Measurements from ENCODE around the gene CPT1C. TPM values are rescaled to one million over a fixed set of nuclear protein-coding genes. Genes with fewer than 3 reads are reported as not detected.

The CPT1C gene
- polyA plus RNA-seq, 1 donor (not counting 4 experiments of a cell fraction or from before 2014, with no cell fraction given): 0.41 TPM

DNA sequence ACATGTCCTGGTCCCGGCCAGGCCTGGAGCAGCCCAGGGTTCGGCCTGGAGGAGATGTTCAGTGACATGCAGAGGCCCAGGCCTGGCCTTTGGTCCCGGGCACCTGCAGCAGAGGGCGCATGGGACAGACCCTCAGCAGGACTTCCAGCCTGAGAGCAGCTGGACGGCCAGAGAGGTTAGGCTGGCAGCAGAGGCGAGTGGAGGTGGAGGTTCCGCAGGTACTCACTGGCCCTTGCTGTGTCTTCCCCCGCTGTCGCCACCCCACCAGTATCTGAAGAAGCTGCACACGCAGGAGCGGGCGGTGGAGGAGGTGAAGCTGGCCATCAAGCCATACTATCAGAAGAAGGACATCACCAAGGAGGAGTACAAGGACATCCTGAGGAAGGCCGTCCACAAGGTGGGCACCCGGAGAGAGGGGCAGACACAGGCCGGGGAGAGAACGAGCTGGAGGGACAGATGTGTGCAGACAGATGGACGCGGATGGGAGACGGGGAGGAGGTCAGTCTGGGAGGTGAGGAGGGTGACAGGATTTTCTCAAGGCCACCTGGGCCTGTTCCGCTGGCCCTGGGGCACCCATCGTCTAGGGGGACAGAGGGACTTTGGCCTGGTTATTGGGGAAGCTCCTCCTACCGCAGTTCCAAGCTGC, 33.3 kb upstream of the CPT1C start:
- Histone ChIP-seq H3K9me1 (ENCODE audit: control insufficient read depth, extremely low read depth, insufficient read depth, low read length) (no peaks in the 10 kb centered on the region), H3K79me2 (ENCODE audit: control insufficient read depth, insufficient read depth, low read length) (peaks cover 16% of the 10 kb centered on the region), H3K27ac (ENCODE audit: control insufficient read depth, insufficient read depth, low read length) (no peak overlapping the region), H3K36me3 (ENCODE audit: control insufficient read depth in 2 of 2, extremely low read depth in 1 of 2, insufficient read depth in 2 of 2, low read length in 2 of 2) (peaks cover 54 to 56% of the 10 kb centered on the region in 2 experiments), H3K4me3 (ENCODE audit: control insufficient read depth in 2 of 3, extremely low read depth in 1 of 3, insufficient read depth in 2 of 3, low read depth in 1 of 3, low read length in 3 of 3) (no peak overlapping the region), H3K4me1 (ENCODE audit: control insufficient read depth, extremely low read depth, insufficient read depth, low read length) (no peaks in the 10 kb centered on the region), H3K27me3 (ENCODE audit: control insufficient read depth, extremely low read depth, insufficient read depth, low read length) (no peaks in the 10 kb centered on the region), H3K4me2 (ENCODE audit: control insufficient read depth, extremely low read depth, insufficient read depth, low read depth, low read length) (no peak overlapping the region), H3K9ac (ENCODE audit: control insufficient read depth, extremely low read depth, insufficient read depth, low read length) (no peak overlapping the region), H3K9me3 (ENCODE audit: control insufficient read depth, low read depth, low read length) (no peaks in the 10 kb centered on the region), H4K20me1 (ENCODE audit: control insufficient read depth, extremely low read depth, insufficient read depth, low read length) (peaks cover 3% of the 10 kb centered on the region), H2AFZ (ENCODE audit: control insufficient read depth, low read length) (no peak overlapping the region)
- TF ChIP-seq, protein P1, sequence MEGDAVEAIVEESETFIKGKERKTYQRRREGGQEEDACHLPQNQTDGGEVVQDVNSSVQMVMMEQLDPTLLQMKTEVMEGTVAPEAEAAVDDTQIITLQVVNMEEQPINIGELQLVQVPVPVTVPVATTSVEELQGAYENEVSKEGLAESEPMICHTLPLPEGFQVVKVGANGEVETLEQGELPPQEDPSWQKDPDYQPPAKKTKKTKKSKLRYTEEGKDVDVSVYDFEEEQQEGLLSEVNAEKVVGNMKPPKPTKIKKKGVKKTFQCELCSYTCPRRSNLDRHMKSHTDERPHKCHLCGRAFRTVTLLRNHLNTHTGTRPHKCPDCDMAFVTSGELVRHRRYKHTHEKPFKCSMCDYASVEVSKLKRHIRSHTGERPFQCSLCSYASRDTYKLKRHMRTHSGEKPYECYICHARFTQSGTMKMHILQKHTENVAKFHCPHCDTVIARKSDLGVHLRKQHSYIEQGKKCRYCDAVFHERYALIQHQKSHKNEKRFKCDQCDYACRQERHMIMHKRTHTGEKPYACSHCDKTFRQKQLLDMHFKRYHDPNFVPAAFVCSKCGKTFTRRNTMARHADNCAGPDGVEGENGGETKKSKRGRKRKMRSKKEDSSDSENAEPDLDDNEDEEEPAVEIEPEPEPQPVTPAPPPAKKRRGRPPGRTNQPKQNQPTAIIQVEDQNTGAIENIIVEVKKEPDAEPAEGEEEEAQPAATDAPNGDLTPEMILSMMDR (optimal IDR thresholded peaks at IDR 0.05 in 1 of 3, IDR thresholded peaks at IDR 0.05 in 1 of 3, conservative IDR thresholded peaks at IDR 0.05 in 1 of 3; ENCODE audit: extremely low read depth in 1 of 3, insufficient read depth in 2 of 3, low read length in 3 of 3): no peak
- no peak for TF ChIP-seq EZH2 (IDR thresholded peaks at IDR 0.05; ENCODE audit: low read length)
- FAIRE-seq (no peak), DNase-seq (ENCODE audit: low read depth, low spot score) (no peak)
- dilution Hi-C loops (cut with MboI; ENCODE audit: extremely low pct_ligation_motif_present, low sequenced_read_pairs): no loop called here

DNA sequence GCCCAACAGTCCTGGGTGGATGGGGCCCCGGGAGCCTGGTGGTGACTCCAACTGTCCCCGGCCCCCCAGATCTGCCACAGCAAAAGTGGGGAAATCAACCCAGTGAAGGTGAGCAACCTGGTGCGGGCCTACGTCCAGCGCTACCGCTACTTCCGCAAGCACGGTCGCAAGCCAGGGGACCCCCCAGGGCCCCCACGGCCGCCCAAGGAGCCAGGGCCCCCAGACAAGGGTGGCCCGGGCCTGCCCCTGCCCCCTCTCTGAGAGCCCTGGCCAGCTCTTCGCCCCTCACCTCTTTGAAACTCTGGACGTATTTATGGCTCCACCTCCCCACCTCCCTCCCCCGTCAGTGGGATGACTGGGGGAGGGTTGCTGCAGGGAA, 32.8 kb upstream of the CPT1C start:
- TF ChIP-seq EZH2 (IDR thresholded peaks at IDR 0.05; ENCODE audit: low read length): no peak
- TF ChIP-seq, protein P1 (optimal IDR thresholded peaks at IDR 0.05 in 1 of 3, IDR thresholded peaks at IDR 0.05 in 1 of 3, conservative IDR thresholded peaks at IDR 0.05 in 1 of 3; ENCODE audit: extremely low read depth in 1 of 3, insufficient read depth in 2 of 3, low read length in 3 of 3): no peak
- Histone ChIP-seq H3K9me1 (ENCODE audit: control insufficient read depth, extremely low read depth, insufficient read depth, low read length) (no peaks in the 10 kb centered on the region), H3K79me2 (ENCODE audit: control insufficient read depth, insufficient read depth, low read length) (peaks cover 17% of the 10 kb centered on the region), H3K27me3 (ENCODE audit: control insufficient read depth, extremely low read depth, insufficient read depth, low read length) (no peaks in the 10 kb centered on the region), H3K27ac (ENCODE audit: control insufficient read depth, insufficient read depth, low read length) (no peak overlapping the region), H3K36me3 (ENCODE audit: control insufficient read depth in 2 of 2, extremely low read depth in 1 of 2, insufficient read depth in 2 of 2, low read length in 2 of 2) (peaks cover 53 to 55% of the 10 kb centered on the region in 2 experiments), H4K20me1 (ENCODE audit: control insufficient read depth, extremely low read depth, insufficient read depth, low read length) (peaks cover 4% of the 10 kb centered on the region), H2AFZ (ENCODE audit: control insufficient read depth, low read length) (no peak overlapping the region), H3K9me3 (ENCODE audit: control insufficient read depth, low read depth, low read length) (no peaks in the 10 kb centered on the region), H3K4me3 (ENCODE audit: control insufficient read depth in 2 of 3, extremely low read depth in 1 of 3, insufficient read depth in 2 of 3, low read depth in 1 of 3, low read length in 3 of 3) (no peak overlapping the region), H3K4me1 (ENCODE audit: control insufficient read depth, extremely low read depth, insufficient read depth, low read length) (peaks cover 1% of the 10 kb centered on the region), H3K9ac (ENCODE audit: control insufficient read depth, extremely low read depth, insufficient read depth, low read length) (no peak overlapping the region), H3K4me2 (ENCODE audit: control insufficient read depth, extremely low read depth, insufficient read depth, low read depth, low read length) (no peak overlapping the region)
- DNase-seq (ENCODE audit: low read depth, low spot score) (no peak), FAIRE-seq (no peak)
- dilution Hi-C loops (cut with MboI; ENCODE audit: extremely low pct_ligation_motif_present, low sequenced_read_pairs): no loop called here

Data from keratinocyte (primary cell).